ENCODE data around the gene IL23A.

Gene IL23A

DNA sequence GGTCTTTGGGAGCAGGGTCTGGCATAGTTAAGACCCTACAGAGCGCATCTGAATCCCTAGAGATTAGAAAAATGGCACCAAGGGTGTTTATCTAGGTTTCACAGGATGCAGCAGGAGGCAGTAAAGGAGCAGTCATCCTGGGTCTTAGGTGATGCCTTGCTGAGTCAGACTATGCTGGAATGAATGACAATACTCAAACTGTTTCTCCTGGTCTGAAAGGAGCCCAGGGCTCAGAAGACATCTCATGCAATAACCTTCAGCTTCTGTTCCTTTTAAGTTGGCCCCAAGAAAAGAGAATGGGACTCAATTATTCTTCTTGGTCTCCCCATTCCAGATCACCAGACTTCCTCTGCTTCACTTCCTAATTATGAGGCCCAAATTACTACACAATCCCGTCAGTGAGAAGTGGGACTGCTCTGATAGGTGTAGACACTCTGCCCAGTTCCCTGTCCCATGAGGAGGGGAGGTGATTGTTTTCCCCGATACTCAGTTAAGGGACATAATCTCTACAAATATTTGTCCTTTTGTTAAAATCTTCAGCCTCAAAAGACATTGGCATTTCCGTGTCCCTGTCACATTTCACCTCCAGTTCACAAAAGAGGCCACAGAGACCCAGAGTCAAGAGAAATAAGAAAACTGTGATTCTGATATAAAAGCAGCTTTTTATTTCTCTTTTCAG lies 38.8 kb downstream of the IL23A start:
- H3K4me3 ChIP-seq (ENCODE audit: low read length): no peak overlapping the region
- peak; percentile 23 for TF ChIP-seq CTCF (conservative IDR thresholded peaks at IDR 0.05; ENCODE audit: low read depth, low read length)
- DNase-seq (ENCODE audit: low read depth): no peak

GRCh38 chr12:56377989-56378316 lies 39.3 kb downstream of the IL23A start:
- no peak for DNase-seq (ENCODE audit: low read depth)

GRCh38 chr12:56382611-56383010 lies 43.9 kb downstream of the IL23A start:
- no peak for DNase-seq (ENCODE audit: low read depth)
- TF ChIP-seq CTCF (conservative IDR thresholded peaks at IDR 0.05; ENCODE audit: low read depth, low read length): no peak
- H3K4me3 ChIP-seq (ENCODE audit: low read length): no peak overlapping the region

More at GRCh38 chr12:56377989-56378316, 39.3 kb downstream of the IL23A start:
- H3K4me3 ChIP-seq (ENCODE audit: low read length): no peak overlapping the region
- TF ChIP-seq CTCF (conservative IDR thresholded peaks at IDR 0.05; ENCODE audit: low read depth, low read length): no peak

GRCh38 chr12:56385873-56386272 lies 47.2 kb downstream of the IL23A start:
- TF ChIP-seq CTCF (conservative IDR thresholded peaks at IDR 0.05; ENCODE audit: low read depth, low read length): no peak
- H3K4me3 ChIP-seq (ENCODE audit: low read length): no peak overlapping the region
- DNase-seq (ENCODE audit: low read depth): no peak

GRCh38 chr12:56387152-56387736 lies 48.6 kb downstream of the IL23A start:
- H3K4me3 ChIP-seq (ENCODE audit: low read length): no peak overlapping the region
- no peak for TF ChIP-seq CTCF (conservative IDR thresholded peaks at IDR 0.05; ENCODE audit: low read depth, low read length)
- DNase-seq (ENCODE audit: low read depth): peak; percentile 13

DNA sequence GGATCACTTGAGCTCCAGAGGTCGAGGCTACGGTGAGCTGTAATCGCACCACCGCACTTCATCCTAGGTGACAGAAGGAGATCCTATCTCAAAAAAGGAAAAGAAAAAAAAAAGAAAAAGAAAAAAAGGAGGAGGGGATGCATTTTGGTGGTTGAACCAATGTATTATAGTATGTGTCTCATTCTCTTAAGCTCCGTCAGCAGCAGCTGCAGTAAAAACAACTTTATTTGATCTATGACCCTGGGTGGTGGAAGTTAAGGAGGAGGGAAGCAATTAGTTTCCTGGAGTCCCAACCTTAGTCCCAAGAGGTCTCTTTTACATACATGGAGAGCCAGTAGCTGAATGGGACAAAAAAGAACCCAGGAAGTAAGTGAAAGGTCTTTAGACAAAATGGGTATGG lies 50.7 kb downstream of the IL23A start:
- DNase-seq (ENCODE audit: low read depth): no peak
- H3K4me3 ChIP-seq (ENCODE audit: low read length): no peak overlapping the region
- no peak for TF ChIP-seq CTCF (conservative IDR thresholded peaks at IDR 0.05; ENCODE audit: low read depth, low read length)

Measured in retinal pigment epithelial cell (primary cell).